HG03354 (cell line): Measurements from ENCODE around the gene PRDM15.

Experiments
- ATAC-seq: cut with Tn5 transposase; IDR thresholded peaks from one replicate; pipeline ENCODE4 v1.9.1; 2021; ENCODE audit warnings: mild to moderate bottlenecking; ENCODE audit not compliant: unreplicated experiment, poor library complexity, severe bottlenecking

PRDM15 gene

GRCh38 chr21:41817877-41818855 lies 61.0 kb downstream of the PRDM15 start:
- ATAC-seq = no peak

GRCh38 chr21:41817228-41817627 lies 61.9 kb downstream of the PRDM15 start:
- peak; percentile 75 for ATAC-seq

- ATAC-seq = peak; percentile 77
Observed at GRCh38 chr21:41816583-41817165, 62.5 kb downstream of the PRDM15 start.

GRCh38 chr21:41815652-41816582 lies 63.2 kb downstream of the PRDM15 start:
- ATAC-seq = no peak

- ATAC-seq = no peak
Observed at GRCh38 chr21:41813226-41813625, 65.9 kb downstream of the PRDM15 start.

- no peak for ATAC-seq
Observed at GRCh38 chr21:41812679-41813078, 66.5 kb downstream of the PRDM15 start.

GRCh38 chr21:41810597-41810932 lies 68.6 kb downstream of the PRDM15 start:
- ATAC-seq = no peak

- no peak for ATAC-seq
Observed at GRCh38 chr21:41809891-41810596, 69.1 kb downstream of the PRDM15 start.

- ATAC-seq = no peak
Observed at GRCh38 chr21:41808846-41809245, 70.3 kb downstream of the PRDM15 start.

GRCh38 chr21:41808094-41808493 lies 71.0 kb downstream of the PRDM15 start:
- no peak for ATAC-seq

GRCh38 chr21:41806773-41807172 lies 72.4 kb downstream of the PRDM15 start:
- no peak for ATAC-seq

- ATAC-seq = no peak
Observed at GRCh38 chr21:41805643-41806042, 73.5 kb downstream of the PRDM15 start.

- ATAC-seq = no peak
Observed at GRCh38 chr21:41805038-41805437, 74.1 kb downstream of the PRDM15 start.

- ATAC-seq = no peak
Observed at GRCh38 chr21:41804381-41804780, 74.8 kb downstream of the PRDM15 start.

- ATAC-seq = no peak
Observed at GRCh38 chr21:41803316-41803715, 75.8 kb downstream of the PRDM15 start.

GRCh38 chr21:41802684-41803083 lies 76.5 kb downstream of the PRDM15 start:
- ATAC-seq = no peak

- no peak for ATAC-seq
Observed at GRCh38 chr21:41802198-41802584, 77.0 kb downstream of the PRDM15 start.

- ATAC-seq = no peak
Observed at GRCh38 chr21:41801321-41802197, 77.6 kb downstream of the PRDM15 start.
